ENCODE data around the gene SIRT2. TPM values are rescaled to one million over a fixed set of nuclear protein-coding genes. Genes with fewer than 3 reads are reported as not detected.

The SIRT2 gene
- total RNA-seq, 2 experiments from 2014 or later: 36.4 to 40.3 TPM

DNA sequence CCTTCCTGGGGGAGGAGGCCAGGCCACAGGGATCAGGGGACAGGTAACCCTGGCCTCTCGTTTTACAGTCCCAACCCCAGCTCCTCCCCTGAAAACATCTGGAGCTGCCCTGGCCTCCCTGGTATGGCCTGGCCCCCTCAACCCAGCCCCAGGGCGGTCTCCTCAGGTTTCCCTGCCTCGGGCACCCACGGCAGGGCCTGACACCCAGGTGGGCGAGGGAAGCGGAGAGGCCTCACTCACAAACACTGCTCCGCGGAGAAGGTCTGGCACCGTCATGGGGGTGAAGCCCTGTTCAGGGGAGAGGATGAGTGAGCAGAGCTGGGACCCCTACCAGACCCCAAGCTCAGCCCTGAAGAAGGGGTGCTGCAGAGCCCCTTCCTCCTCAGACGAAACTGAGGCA is 19.1 kb upstream of the SIRT2 start:
- Mint-ChIP-seq H3K27ac (no peak overlapping the region), H3K36me3 (ENCODE audit: low read depth) (peaks cover 8% of the 10 kb centered on the region), H3K9me3 (ENCODE audit: insufficient read depth) (no peaks in the 10 kb centered on the region), H3K4me3 (no peak overlapping the region), H3K27me3 (ENCODE audit: low read depth) (no peaks in the 10 kb centered on the region), H3K4me1 (ENCODE audit: low read depth) (no peaks in the 10 kb centered on the region)
- POLR2A ChIA-PET: no interaction called here
- DNase-seq (no peak), ATAC-seq (no peak)
- CTCF ChIA-PET: interaction anchor here (1.3 to 4.2 kb wide), 2 partner anchors 12 to 18 kb away, joined by 3 to 18 read pairs; partner anchors contain the start of genes MRPS12, NFKBIB and SARS2

DNA sequence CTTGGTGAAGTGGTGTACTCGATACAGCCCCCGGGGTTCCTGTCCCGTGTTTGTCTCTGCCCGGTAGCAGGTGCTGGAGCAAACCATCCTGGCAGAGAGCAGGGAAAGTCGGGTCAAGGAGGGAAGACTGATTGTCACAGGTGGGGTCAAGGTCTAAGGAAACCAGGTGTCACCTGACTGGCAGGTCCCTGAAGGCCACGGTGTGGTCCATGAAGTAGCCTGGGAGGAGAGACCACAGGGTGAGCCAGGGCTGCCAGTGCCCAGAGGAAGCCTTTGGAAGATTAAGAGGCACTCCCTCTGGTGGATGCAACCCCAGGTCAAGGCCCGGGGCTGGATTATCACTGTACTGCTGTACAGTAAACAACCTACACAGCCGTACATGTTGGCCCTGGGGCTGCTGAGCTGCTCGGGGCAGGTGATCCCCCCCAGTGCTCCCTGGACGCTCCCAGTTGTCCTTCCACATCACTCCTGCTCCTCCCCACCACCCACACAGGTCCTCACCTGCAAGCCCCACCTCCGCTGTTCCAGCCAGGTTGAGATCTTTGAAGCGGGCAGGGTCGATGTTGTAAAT is 18.6 kb upstream of the SIRT2 start:
- no peaks in the 10 kb centered on the region for H3K9me3 Mint-ChIP-seq (ENCODE audit: insufficient read depth)
- peaks cover 8% of the 10 kb centered on the region for H3K36me3 Mint-ChIP-seq (ENCODE audit: low read depth)
- DNase-seq (no peak), ATAC-seq (peak; percentile 42)
- ChIA-PET CTCF (interaction anchor here (4.2 kb wide), 1 partner anchor 13 kb away, joined by 18 read pairs; the partner anchor contains the start of genes MRPS12 and SARS2), POLR2A (no interaction called here)
- H3K27me3 Mint-ChIP-seq (ENCODE audit: low read depth): no peaks in the 10 kb centered on the region
- no peak overlapping the region for H3K4me3 Mint-ChIP-seq
- H3K4me1 Mint-ChIP-seq (ENCODE audit: low read depth): peaks cover 2% of the 10 kb centered on the region
- no peak overlapping the region for H3K27ac Mint-ChIP-seq

DNA sequence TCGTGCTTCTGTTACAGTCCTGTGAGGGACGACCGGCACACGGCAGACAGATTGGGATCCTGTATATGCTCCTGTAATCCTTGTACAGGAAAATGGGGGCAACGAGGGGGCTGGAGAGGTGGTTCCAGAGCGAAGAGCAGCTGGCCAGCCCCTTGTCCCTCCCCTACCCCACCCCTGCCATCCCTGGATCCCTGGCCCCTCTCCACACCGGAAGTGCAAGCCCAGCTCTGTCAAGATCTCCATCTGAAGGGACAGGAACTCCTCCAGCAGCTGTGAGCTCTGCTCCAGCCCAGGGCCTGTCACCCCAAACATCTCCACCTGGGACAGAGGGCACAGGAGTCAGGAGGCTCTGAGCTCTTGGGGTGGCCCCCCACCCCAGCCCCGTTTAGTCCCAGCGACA is 18.1 kb upstream of the SIRT2 start:
- POLR2A ChIA-PET: no interaction called here
- no peak overlapping the region for H3K4me3 Mint-ChIP-seq
- no peaks in the 10 kb centered on the region for H3K9me3 Mint-ChIP-seq (ENCODE audit: insufficient read depth)

DNA sequence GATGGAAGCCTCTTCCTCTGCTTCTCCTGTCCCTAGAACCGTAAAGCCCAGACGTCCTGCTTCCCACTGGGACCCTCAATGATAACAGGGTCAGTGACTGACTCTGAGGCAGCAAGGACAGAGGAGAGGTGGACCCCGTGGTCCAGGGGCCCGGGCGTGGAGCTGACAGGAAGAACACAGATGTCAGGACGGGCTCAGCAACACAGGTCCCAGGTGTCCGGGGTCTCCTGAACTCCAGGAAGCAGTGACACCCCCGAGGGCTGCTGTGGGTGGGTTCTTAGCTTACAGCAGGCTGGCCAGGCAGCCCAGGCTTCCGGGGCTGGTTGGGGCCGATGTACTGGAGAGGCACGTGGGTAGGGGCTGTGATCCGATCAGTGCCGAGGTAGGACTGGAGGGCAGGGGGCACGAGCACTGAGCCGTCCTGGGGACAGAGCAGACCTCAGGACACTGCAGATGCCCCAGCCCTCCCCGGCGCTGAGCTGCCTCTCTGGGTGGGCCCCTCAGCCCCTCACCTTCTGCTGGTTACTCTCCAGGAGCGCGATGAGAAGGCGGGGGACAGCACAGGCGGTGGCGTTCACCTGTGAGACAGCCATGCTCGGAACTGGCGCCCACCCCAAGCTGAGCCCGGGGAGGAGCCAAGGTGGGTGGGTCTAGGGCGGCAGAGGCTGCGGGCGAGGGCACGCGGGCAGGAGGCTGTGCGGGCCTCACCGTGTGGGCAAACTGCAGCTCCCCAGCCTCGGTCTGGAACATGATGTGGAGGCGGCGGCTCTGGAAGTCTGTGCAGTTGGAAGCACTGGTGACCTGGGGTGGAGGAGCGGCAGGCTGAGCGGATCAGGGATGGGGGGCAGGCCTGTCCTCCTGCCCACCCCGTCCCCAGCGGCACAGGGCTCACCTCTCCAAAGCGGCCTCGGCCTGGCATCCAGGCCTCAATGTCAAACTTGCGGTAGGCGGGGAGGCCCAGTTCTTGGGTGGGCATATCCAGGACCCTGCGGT is 16.2 kb upstream of the SIRT2 start:
- Mint-ChIP-seq H3K36me3 (ENCODE audit: low read depth) (no peaks in the 10 kb centered on the region), H3K27ac (no peak overlapping the region), H3K9me3 (ENCODE audit: insufficient read depth) (no peaks in the 10 kb centered on the region), H3K27me3 (ENCODE audit: low read depth) (no peaks in the 10 kb centered on the region), H3K4me3 (no peak overlapping the region), H3K4me1 (ENCODE audit: low read depth) (peaks cover 6% of the 10 kb centered on the region)
- no peak for ATAC-seq
- ChIA-PET CTCF (interaction anchor here (1.6 kb wide), 1 partner anchor 15 kb away, joined by 6 read pairs; the partner anchor contains the start of genes MRPS12 and SARS2), POLR2A (interaction anchor here (1.8 kb wide), 1 partner anchor 15 kb away, joined by 6 read pairs; the partner anchor contains the start of genes MRPS12 and SARS2)
- DNase-seq: no peak

More for the DNA sequence above, 18.1 kb upstream of the SIRT2 start:
- DNase-seq: no peak
- Mint-ChIP-seq H3K36me3 (ENCODE audit: low read depth) (peaks cover 8% of the 10 kb centered on the region), H3K27ac (no peak overlapping the region), H3K4me1 (ENCODE audit: low read depth) (peaks cover 6% of the 10 kb centered on the region), H3K27me3 (ENCODE audit: low read depth) (no peaks in the 10 kb centered on the region)
- no peak for ATAC-seq
- CTCF ChIA-PET: interaction anchor here (4.2 kb wide), 1 partner anchor 13 kb away, joined by 18 read pairs; the partner anchor contains the start of genes MRPS12 and SARS2

DNA sequence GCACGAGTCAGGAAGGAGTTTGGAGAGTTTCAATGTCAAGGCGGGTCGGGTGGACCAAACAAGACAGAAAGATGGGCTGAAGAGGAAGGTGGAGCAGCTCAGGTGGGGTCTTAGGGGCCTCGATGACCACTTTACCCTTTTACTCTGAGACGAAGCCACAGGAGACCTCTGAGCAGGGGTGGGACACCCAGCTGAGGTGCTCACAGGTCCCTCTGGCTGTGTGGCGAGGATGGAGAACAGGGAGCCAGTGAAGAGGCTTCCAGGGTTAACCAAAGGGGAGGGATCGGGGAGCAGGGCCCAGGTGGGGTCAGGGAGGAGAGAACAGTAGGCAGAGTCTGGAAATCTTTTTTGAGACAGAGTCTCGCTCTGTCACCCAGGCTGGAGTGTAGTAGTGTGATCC is 14.5 kb upstream of the SIRT2 start:
- DNase-seq: no peak
- Mint-ChIP-seq H3K27me3 (ENCODE audit: low read depth) (no peaks in the 10 kb centered on the region), H3K4me3 (no peak overlapping the region), H3K27ac (peak overlapping the region; percentile 22), H3K4me1 (ENCODE audit: low read depth) (peaks cover 9% of the 10 kb centered on the region), H3K36me3 (ENCODE audit: low read depth) (no peaks in the 10 kb centered on the region), H3K9me3 (ENCODE audit: insufficient read depth) (no peaks in the 10 kb centered on the region)
- ATAC-seq: no peak
- POLR2A ChIA-PET: interaction anchor here (1.5 kb wide), 1 partner anchor 14 kb away, joined by 5 read pairs; the partner anchor contains the start of genes NFKBIB and SIRT2
- CTCF ChIA-PET: interaction anchor here (1.7 to 2.0 kb wide), 2 partner anchors 17 to 19 kb away, joined by 4 to 6 read pairs; partner anchors contain the start of genes MRPS12 and SARS2

DNA sequence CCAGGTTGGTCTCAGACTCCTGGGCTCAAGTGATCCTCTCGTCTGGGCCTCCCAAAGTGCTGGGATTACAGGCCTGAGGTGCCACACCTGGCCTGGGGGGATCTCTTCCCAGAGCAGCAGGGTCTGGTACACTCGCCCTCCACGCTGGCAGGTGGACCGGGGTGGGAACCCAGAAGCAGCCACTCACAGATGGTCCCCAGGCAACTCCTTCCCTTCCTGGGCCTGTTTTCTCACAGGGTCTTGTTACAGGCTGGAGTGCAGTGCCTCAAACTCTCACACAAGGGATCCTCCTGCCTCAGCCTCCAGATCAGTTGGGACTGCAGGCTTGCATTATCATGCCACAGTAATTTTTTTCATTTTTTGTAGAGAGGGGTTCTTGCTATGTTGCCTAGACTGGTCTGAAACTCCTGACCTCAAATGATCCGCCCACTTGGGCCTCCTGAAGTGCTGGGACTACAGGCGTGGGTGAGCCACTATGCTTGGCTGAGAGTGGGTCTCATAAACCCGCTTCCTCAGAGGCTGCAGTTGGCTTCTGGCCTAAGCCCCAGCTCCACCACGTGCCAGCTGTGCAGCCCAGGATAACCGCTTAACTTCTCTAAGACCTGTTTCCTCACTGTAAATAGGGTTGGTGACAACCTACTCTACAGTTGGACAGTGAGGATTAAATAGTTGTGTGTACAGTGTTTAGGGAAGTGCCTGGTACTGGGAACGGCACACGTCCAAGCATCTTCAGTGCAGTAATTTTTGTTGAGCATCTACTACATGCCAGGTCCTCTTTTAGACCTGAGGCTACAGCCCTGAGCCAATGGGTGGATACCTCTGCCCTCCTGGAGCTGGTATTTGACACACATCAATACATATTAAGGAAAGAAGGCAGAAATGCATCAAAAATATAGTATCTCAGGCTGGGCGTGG is 13.4 kb upstream of the SIRT2 start:
- Mint-ChIP-seq H3K4me1 (ENCODE audit: low read depth) (peaks cover 15% of the 10 kb centered on the region), H3K27me3 (ENCODE audit: low read depth) (no peaks in the 10 kb centered on the region), H3K4me3 (no peak overlapping the region), H3K27ac (peak overlapping the region; percentile 61), H3K36me3 (ENCODE audit: low read depth) (peaks cover 7% of the 10 kb centered on the region), H3K9me3 (ENCODE audit: insufficient read depth) (no peaks in the 10 kb centered on the region)
- POLR2A ChIA-PET: interaction anchor here (1.5 kb wide), 1 partner anchor 13 kb away, joined by 5 read pairs; the partner anchor contains the start of genes NFKBIB and SIRT2
- ATAC-seq (no peak), DNase-seq (no peak)
- CTCF ChIA-PET: interaction anchor here (1.7 to 2.0 kb wide), 2 partner anchors 18 to 21 kb away, joined by 4 to 6 read pairs; partner anchors contain the start of genes MRPS12 and SARS2

DNA sequence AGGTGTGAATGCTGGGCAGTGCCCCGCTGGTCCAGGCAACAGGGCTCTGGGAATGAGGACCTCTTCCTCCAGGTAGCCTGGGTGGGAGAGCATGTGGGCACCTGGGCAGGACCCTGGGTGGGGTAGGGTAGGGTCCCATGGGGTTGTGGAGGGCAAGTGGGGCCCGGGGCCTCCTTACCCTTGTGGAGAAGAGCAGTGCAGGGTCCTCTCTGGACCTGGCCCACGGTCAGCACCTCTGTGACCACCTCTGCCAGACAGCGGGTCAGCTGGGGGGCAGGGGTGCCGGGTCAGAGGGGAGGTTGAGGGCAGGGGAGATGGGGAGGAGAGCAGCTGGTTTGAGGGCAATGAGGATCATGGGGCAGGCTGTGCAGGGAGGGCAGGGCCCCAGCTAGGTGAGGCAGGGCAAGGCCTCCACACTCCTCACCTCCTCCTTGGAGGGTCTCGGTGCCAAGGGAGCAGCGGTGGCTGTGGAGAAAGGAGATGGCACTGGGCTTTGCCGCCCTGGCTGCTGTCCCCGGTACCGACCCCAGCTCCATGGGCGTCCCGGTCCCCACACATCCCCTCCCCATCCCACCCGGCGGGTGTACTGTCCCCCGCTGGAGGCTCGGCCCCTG is 12.1 kb upstream of the SIRT2 start:
- Mint-ChIP-seq H3K27me3 (ENCODE audit: low read depth) (no peaks in the 10 kb centered on the region), H3K4me1 (ENCODE audit: low read depth) (peaks cover 18% of the 10 kb centered on the region), H3K4me3 (no peak overlapping the region), H3K36me3 (ENCODE audit: low read depth) (peaks cover 21% of the 10 kb centered on the region), H3K9me3 (ENCODE audit: insufficient read depth) (no peaks in the 10 kb centered on the region), H3K27ac (no peak overlapping the region)
- ATAC-seq (no peak), DNase-seq (no peak)
- POLR2A ChIA-PET: no interaction called here
- CTCF ChIA-PET: no interaction called here

DNA sequence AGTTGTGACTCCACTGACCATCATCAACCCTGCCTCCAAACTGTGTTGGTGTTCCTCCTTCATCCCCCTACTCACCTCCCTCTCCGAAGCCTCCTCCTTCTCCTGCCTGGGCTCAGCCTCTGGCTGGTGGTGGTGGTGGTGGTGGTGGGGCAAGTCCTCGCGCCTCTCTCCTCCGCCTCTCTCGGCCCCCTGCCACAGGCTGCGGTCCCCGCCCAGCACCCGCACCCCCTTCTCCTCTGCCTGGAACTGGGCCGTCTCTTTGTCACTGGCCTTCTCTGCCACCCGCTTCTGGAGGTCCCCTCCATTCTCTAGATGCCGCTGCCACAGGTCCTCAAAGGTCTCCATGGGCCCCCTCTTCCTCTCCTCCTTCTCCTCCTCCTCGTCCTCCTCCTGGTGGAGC is 11.1 kb upstream of the SIRT2 start:
- ATAC-seq: no peak
- Mint-ChIP-seq H3K27me3 (ENCODE audit: low read depth) (no peaks in the 10 kb centered on the region), H3K27ac (no peak overlapping the region), H3K4me3 (no peak overlapping the region), H3K36me3 (ENCODE audit: low read depth) (peaks cover 21% of the 10 kb centered on the region), H3K9me3 (ENCODE audit: insufficient read depth) (no peaks in the 10 kb centered on the region), H3K4me1 (ENCODE audit: low read depth) (peaks cover 18% of the 10 kb centered on the region)
- CTCF ChIA-PET: no interaction called here
- DNase-seq: no peak
- POLR2A ChIA-PET: no interaction called here

DNA sequence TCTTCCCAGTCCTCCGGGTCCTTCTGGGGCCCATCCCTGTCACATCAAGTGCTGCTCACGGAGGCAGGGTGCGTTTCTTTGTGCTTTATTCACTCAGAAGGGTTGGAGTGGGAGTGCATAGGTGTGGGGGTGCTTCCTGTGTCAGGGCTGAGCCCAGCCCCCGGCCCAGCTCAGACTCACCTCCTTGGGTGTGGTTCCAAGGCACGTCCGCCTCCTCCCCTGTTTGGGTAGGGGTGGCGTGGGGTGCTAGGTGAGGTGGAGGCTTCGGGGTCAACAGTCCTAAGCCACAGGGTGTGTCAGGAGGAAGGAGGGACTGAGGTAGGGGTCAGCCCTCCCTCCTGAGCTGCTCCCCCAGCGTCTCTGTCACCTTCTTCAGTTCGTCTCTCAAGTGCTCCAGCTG is 9.5 kb upstream of the SIRT2 start:
- no peak overlapping the region for H3K4me3 Mint-ChIP-seq
- H3K4me1 Mint-ChIP-seq (ENCODE audit: low read depth): peaks cover 26% of the 10 kb centered on the region
- H3K27me3 Mint-ChIP-seq (ENCODE audit: low read depth): no peaks in the 10 kb centered on the region
- CTCF ChIA-PET: interaction anchor here (1.5 kb wide), 1 partner anchor 21 kb away, joined by 4 read pairs; the partner anchor contains the start of genes MRPS12 and SARS2
- H3K36me3 Mint-ChIP-seq (ENCODE audit: low read depth): peaks cover 34% of the 10 kb centered on the region
- DNase-seq: no peak
- no peaks in the 10 kb centered on the region for H3K9me3 Mint-ChIP-seq (ENCODE audit: insufficient read depth)
- POLR2A ChIA-PET: interaction anchor here (0.9 kb wide), 1 partner anchor 9 kb away, joined by 4 read pairs; no protein-coding TSS in a partner anchor
- no peak for ATAC-seq
- H3K27ac Mint-ChIP-seq: peak overlapping the region; percentile 61

DNA sequence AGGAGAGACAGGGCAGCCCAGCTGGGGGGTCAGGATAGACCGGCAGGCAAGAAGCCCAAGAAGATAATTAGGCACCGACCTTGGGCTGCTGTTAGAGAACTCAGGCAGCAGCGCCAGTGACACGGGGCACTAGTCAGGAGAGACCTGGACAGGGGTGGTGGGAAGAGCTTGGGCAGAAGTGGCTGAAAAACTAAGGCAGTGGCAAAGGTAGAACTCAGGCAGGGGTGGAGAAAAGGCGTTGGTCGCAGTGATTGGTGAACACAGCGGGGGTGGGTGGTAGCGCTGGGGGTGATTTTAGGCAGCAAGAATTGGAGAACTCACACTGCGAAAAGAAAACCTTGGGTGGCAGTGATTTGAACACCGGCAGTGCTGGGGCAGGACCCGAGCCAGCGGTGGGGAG is 8.3 kb upstream of the SIRT2 start:
- ChIA-PET POLR2A (no interaction called here), CTCF (no interaction called here)
- peaks cover 38% of the 10 kb centered on the region for H3K36me3 Mint-ChIP-seq (ENCODE audit: low read depth)
- no peak overlapping the region for H3K4me3 Mint-ChIP-seq
- peaks cover 23% of the 10 kb centered on the region for H3K4me1 Mint-ChIP-seq (ENCODE audit: low read depth)
- no peaks in the 10 kb centered on the region for H3K9me3 Mint-ChIP-seq (ENCODE audit: insufficient read depth)
- no peak overlapping the region for H3K27ac Mint-ChIP-seq
- no peak for ATAC-seq
- DNase-seq: no peak
- H3K27me3 Mint-ChIP-seq (ENCODE audit: low read depth): no peaks in the 10 kb centered on the region

DNA sequence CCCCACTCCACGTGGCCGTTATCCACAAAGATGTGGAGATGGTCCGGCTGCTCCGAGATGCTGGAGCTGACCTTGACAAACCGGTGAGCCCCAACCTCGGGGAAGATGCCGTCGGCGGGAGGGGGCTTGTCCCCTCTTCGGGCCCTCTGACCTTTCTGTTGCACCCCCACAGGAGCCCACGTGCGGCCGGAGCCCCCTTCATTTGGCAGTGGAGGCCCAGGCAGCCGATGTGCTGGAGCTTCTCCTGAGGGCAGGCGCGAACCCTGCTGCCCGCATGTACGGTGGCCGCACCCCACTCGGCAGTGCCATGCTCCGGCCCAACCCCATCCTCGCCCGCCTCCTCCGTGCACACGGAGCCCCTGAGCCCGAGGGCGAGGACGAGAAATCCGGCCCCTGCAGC is 7.8 kb upstream of the SIRT2 start:
- ATAC-seq (no peak), DNase-seq (no peak)
- Mint-ChIP-seq H3K9me3 (ENCODE audit: insufficient read depth) (no peaks in the 10 kb centered on the region), H3K36me3 (ENCODE audit: low read depth) (peaks cover 39% of the 10 kb centered on the region), H3K4me1 (ENCODE audit: low read depth) (peaks cover 22% of the 10 kb centered on the region), H3K4me3 (no peak overlapping the region), H3K27me3 (ENCODE audit: low read depth) (no peaks in the 10 kb centered on the region), H3K27ac (no peak overlapping the region)
- ChIA-PET POLR2A (no interaction called here), CTCF (interaction anchor here (2.4 kb wide), 1 partner anchor 23 kb away, joined by 6 read pairs; the partner anchor contains the start of genes MRPS12 and SARS2)
